Measurements from ENCODE around the gene CCDC92. TPM values are rescaled to one million over a fixed set of nuclear protein-coding genes. Genes with fewer than 3 reads are reported as not detected.

Gene CCDC92
- total RNA-seq, 1 experiment from 2014 or later, result 53.7 TPM

- Histone ChIP-seq H3K27ac (ENCODE audit: low read length) (no peak overlapping the region), H3K4me3 (ENCODE audit: low read depth in 2 of 2, low read length in 2 of 2) (no peak overlapping the region), H3K4me1 (ENCODE audit: control insufficient read depth, insufficient read depth, low read length) (no peaks in the 10 kb centered on the region), H3K9me3 (ENCODE audit: control insufficient read depth, insufficient read depth, low read depth, low read length) (no peaks in the 10 kb centered on the region), H3K36me3 (ENCODE audit: control insufficient read depth, insufficient read depth, low read length) (no peaks in the 10 kb centered on the region), H3K27me3 (ENCODE audit: control insufficient read depth, insufficient read depth, low read length) (peaks cover 3% of the 10 kb centered on the region; the same call in 1 of the 2 replicates)
- in situ Hi-C loops (cut with HindIII; ENCODE audit: low pct_unique_long_range_greater_than_20kb, low sequenced_read_pairs) (no loop called here), intact Hi-C loops (cut with micrococcal nuclease; ENCODE audit: unreplicated experiment) (no loop called here)
- ChIA-PET CTCF (interaction anchor here (0.5 kb wide), 1 partner anchor 134 kb away, joined by 3 read pairs; no protein-coding TSS in a partner anchor), POLR2A (no interaction called here)
- no peak for TF ChIP-seq CTCF (IDR thresholded peaks at IDR 0.05)
- TF ChIP-seq POLR2AphosphoS5 (IDR thresholded peaks at IDR 0.05; ENCODE audit: low read depth, low read length), result no peak
- no peak for TF ChIP-seq REST (IDR thresholded peaks at IDR 0.05; ENCODE audit: insufficient read depth in 1 of 2, low read depth in 2 of 2, low read length in 1 of 2)
- TF ChIP-seq TCF7L2 (IDR thresholded peaks at IDR 0.05; ENCODE audit: low read depth, low read length), result no peak
- no peak for TF ChIP-seq SIN3A (IDR thresholded peaks at IDR 0.05; ENCODE audit: borderline replicate concordance, insufficient read depth, low read depth, low read length)
- BruUV-seq (replicated peaks), result no TSS peak
- no peak for DNase-seq (ENCODE audit: low read depth, low spot score)
- ATAC-seq, result no peak
These were observed 74.0 kb downstream of the CCDC92 start for GRCh38 chr12:123898673-123899072.

- Histone ChIP-seq H3K4me1 (ENCODE audit: control insufficient read depth, insufficient read depth, low read length) (no peaks in the 10 kb centered on the region), H3K27me3 (ENCODE audit: control insufficient read depth, insufficient read depth, low read length) (peaks cover 3% of the 10 kb centered on the region; the same call in 1 of the 2 replicates), H3K27ac (ENCODE audit: low read length) (no peak overlapping the region), H3K36me3 (ENCODE audit: control insufficient read depth, insufficient read depth, low read length) (no peaks in the 10 kb centered on the region), H3K9me3 (ENCODE audit: control insufficient read depth, insufficient read depth, low read depth, low read length) (no peaks in the 10 kb centered on the region), H3K4me3 (ENCODE audit: low read depth in 2 of 2, low read length in 2 of 2) (no peak overlapping the region)
- intact Hi-C loops (cut with micrococcal nuclease; ENCODE audit: unreplicated experiment), result no loop called here
- ATAC-seq, result no peak
- ChIA-PET POLR2A (no interaction called here), CTCF (no interaction called here)
- no peak for DNase-seq (ENCODE audit: low read depth, low spot score)
- BruUV-seq (replicated peaks), result no TSS peak
- TF ChIP-seq POLR2AphosphoS5 (IDR thresholded peaks at IDR 0.05; ENCODE audit: low read depth, low read length) (no peak), TCF7L2 (IDR thresholded peaks at IDR 0.05; ENCODE audit: low read depth, low read length) (no peak), SIN3A (IDR thresholded peaks at IDR 0.05; ENCODE audit: borderline replicate concordance, insufficient read depth, low read depth, low read length) (no peak), REST (IDR thresholded peaks at IDR 0.05; ENCODE audit: insufficient read depth in 1 of 2, low read depth in 2 of 2, low read length in 1 of 2) (no peak), CTCF (IDR thresholded peaks at IDR 0.05) (no peak)
- in situ Hi-C loops (cut with HindIII; ENCODE audit: low pct_unique_long_range_greater_than_20kb, low sequenced_read_pairs), result no loop called here
These were observed 75.4 kb downstream of the CCDC92 start for GRCh38 chr12:123897221-123897620.
